B cell (primary cell): ENCODE results near the gene HIP1R.

Source experiments
- CTCF ChIP-seq: fragments of 200-600 bp; IDR thresholded peaks from one replicate; pipeline ENCODE4 v1.8.0; 2022; ENCODE audit warnings: antibody characterized with exemption, mild to moderate bottlenecking
- EZH2 ChIP-seq: IDR thresholded peaks from 2 replicates; pipeline ENCODE4 v1.6.1; 2012; ENCODE audit warnings: borderline replicate concordance, low read depth, mild to moderate bottlenecking, moderate library complexity, low read length; ENCODE audit not compliant: insufficient read depth, poor library complexity, severe bottlenecking

- TF ChIP-seq CTCF (no peak), EZH2 (no peak)
Measured at GRCh38 chr12:122858591-122859302, 23.5 kb downstream of the HIP1R start.
